Gastroesophageal sphincter (tissue), 3 donors: ENCODE measurements around the gene AKAP8L.

ENCODE experiments used
- POLR2A ChIP-seq, 2 donors: fragments of 450-650 bp; IDR thresholded peaks; one replicate each; pipeline ENCODE4 v1.6.1; 2017; ENCODE audit warnings: antibody characterized with exemption in 2 of 2, mild to moderate bottlenecking in 2 of 2, moderate library complexity in 1 of 2
- POLR2AphosphoS5 ChIP-seq: sonication (generic); formaldehyde crosslinking; IDR thresholded peaks from one replicate; pipeline ENCODE4 v1.6.1; 2017; ENCODE audit warnings: antibody characterized with exemption
- TF ChIP-seq, protein P1 (sequence below), 4 experiments: fragments of 200-600 bp in 2 of 4; fragments of 450-650 bp in 2 of 4; sonication (generic) in 1 of 4; IDR thresholded peaks; one replicate each; pipeline ENCODE4 v1.5.1; 2017 to 2019; ENCODE audit warnings: antibody characterized with exemption in 4 of 4, mild to moderate bottlenecking in 2 of 4, moderate library complexity in 2 of 4

DNA sequence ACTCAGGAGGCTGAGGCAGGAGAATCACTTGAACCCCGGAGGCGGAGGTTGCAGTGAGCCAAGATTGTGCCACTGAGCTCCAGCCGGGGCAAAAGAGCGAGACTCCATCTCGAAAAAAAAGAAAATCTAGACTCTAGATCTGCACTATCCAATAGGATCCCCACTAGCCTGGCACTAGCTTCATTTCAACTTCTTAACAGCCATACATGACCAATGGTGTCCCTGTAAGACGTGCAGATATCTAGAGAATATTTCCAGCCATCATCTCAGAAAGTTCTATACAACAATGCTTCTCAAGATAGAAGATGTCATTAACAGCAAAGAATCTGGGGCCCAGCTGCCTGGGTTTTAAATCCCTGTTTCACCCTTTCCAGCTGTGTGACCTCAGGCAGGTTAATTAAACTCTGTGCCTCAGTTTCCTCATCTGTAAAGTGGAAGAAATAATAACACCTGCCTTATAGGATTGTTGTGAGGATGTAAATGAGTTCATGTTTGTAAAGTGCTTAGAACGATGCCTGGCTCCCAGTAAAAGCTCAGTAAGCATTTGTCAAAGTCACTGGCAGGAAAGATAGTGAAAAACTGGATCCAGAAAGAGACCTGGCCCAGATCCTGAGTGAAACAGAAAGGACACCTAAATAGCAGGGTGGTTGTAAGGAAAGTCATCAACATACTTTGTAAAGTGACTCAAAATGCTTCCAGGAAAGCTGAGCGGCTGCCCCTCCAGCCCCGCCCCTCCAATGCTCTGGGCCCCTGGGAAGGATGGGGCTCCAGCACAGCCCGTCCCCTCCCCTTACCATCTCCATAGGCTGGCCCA is 17.4 kb upstream of the AKAP8L start:
- TF ChIP-seq, protein P1, sequence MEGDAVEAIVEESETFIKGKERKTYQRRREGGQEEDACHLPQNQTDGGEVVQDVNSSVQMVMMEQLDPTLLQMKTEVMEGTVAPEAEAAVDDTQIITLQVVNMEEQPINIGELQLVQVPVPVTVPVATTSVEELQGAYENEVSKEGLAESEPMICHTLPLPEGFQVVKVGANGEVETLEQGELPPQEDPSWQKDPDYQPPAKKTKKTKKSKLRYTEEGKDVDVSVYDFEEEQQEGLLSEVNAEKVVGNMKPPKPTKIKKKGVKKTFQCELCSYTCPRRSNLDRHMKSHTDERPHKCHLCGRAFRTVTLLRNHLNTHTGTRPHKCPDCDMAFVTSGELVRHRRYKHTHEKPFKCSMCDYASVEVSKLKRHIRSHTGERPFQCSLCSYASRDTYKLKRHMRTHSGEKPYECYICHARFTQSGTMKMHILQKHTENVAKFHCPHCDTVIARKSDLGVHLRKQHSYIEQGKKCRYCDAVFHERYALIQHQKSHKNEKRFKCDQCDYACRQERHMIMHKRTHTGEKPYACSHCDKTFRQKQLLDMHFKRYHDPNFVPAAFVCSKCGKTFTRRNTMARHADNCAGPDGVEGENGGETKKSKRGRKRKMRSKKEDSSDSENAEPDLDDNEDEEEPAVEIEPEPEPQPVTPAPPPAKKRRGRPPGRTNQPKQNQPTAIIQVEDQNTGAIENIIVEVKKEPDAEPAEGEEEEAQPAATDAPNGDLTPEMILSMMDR (IDR thresholded peaks at IDR 0.05): no peak
- TF ChIP-seq POLR2AphosphoS5: peak; percentile 32
- no peak for TF ChIP-seq POLR2A (IDR thresholded peaks at IDR 0.05)
